ENCODE data around the gene OTUD7B.

DNA sequence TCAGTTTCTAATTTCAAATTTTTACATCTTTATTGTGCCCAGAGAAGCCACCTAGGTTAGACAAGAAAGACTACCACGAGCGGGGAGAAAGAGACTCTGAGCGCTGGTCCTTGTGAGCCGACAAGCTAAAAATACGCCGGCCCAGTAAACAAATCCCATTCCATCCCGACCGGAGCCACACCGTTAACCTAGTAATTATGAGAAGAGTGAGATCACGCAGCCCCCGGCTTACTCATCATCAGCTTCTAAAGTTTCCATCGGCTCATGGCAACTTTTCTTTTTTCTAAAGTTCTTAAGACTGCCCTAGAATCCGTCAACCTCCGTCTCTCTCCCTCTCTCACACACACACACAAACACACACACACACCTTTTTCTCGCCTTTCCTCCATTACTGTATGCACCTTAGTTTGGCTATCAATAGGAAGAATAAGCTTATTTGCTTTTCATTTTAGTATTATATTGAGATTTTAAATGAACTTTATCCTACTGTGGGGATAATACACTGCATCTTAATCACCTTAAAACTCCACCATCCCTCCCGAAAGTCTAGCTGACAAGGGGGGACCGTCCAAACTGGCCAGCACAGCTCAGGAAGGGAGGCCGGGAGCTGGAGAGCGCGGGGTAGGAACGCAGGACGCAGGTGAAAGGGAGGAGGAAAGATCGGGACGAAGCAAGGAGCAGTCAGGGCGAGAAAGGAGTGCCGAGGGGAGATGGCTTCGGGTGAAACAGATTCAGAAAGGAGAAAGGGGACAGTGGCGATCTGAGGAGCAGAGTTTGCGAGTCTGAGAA is 728 bp downstream of the OTUD7B start:
- TF ChIP-seq PML (IDR thresholded peaks at IDR 0.05; ENCODE audit: low read length) (no peak; the same call in 1 of the 2 replicates), FOXM1 (IDR thresholded peaks at IDR 0.05; ENCODE audit: low read depth) (no peak), FOXM1 (CRISPR knock-in tag; IDR thresholded peaks at IDR 0.05; ENCODE audit: low read depth) (no peak), ZNF212 (CRISPR knock-in tag; IDR thresholded peaks at IDR 0.05) (no peak), CBX5 (IDR thresholded peaks at IDR 0.05; ENCODE audit: borderline replicate concordance, low read depth) (no peak)
- TF ChIP-seq, protein P1, sequence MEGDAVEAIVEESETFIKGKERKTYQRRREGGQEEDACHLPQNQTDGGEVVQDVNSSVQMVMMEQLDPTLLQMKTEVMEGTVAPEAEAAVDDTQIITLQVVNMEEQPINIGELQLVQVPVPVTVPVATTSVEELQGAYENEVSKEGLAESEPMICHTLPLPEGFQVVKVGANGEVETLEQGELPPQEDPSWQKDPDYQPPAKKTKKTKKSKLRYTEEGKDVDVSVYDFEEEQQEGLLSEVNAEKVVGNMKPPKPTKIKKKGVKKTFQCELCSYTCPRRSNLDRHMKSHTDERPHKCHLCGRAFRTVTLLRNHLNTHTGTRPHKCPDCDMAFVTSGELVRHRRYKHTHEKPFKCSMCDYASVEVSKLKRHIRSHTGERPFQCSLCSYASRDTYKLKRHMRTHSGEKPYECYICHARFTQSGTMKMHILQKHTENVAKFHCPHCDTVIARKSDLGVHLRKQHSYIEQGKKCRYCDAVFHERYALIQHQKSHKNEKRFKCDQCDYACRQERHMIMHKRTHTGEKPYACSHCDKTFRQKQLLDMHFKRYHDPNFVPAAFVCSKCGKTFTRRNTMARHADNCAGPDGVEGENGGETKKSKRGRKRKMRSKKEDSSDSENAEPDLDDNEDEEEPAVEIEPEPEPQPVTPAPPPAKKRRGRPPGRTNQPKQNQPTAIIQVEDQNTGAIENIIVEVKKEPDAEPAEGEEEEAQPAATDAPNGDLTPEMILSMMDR (IDR thresholded peaks at IDR 0.05 in 2 of 3, conservative IDR thresholded peaks at IDR 0.05 in 1 of 3; ENCODE audit: insufficient read depth in 2 of 3, low read depth in 1 of 3, low read length in 3 of 3), result no peak
- TF ChIP-seq, protein P2, sequence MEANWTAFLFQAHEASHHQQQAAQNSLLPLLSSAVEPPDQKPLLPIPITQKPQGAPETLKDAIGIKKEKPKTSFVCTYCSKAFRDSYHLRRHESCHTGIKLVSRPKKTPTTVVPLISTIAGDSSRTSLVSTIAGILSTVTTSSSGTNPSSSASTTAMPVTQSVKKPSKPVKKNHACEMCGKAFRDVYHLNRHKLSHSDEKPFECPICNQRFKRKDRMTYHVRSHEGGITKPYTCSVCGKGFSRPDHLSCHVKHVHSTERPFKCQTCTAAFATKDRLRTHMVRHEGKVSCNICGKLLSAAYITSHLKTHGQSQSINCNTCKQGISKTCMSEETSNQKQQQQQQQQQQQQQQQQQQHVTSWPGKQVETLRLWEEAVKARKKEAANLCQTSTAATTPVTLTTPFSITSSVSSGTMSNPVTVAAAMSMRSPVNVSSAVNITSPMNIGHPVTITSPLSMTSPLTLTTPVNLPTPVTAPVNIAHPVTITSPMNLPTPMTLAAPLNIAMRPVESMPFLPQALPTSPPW (CRISPR knock-in tag; IDR thresholded peaks at IDR 0.05), result no peak
- TF ChIP-seq, protein P3, sequence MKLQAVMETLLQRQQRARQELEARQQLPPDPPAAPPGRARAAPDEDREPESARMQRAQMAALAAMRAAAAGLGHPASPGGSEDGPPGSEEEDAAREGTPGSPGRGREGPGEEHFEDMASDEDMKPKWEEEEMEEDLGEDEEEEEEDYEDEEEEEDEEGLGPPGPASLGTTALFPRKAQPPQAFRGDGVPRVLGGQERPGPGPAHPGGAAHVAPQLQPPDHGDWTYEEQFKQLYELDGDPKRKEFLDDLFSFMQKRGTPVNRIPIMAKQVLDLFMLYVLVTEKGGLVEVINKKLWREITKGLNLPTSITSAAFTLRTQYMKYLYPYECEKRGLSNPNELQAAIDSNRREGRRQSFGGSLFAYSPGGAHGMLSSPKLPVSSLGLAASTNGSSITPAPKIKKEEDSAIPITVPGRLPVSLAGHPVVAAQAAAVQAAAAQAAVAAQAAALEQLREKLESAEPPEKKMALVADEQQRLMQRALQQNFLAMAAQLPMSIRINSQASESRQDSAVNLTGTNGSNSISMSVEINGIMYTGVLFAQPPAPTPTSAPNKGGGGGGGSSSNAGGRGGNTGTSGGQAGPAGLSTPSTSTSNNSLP (IDR thresholded peaks at IDR 0.05; ENCODE audit: borderline replicate concordance, low read depth, low read length), result no peak

All from K562 (cell line).